Endothelial cell of umbilical vein (primary cell): ENCODE measurements around the gene PHYH. TPM values are rescaled to one million over a fixed set of nuclear protein-coding genes. Genes with fewer than 3 reads are reported as not detected.

Experiments used
- BruUV-seq: library from RNA; stranded (reverse); fragments of 400-500 nt; replicated peaks from 2 replicates; lab custom pipeline; 2021; lab: Mats Ljungman, UMichigan
- CTCF ChIA-PET: fragments of 300-600, 350-600 bp; sonication (Branson Sonifier 250); formaldehyde crosslinking; loops from one replicate; lab custom pipeline; 2021; ENCODE audit warnings: antibody characterized with exemption, inconsistent platforms; lab: Charles Lee
- POLR2A ChIA-PET: fragments of 300-600, 350-600 bp; sonication (Branson Sonifier 250); formaldehyde crosslinking; loops from one replicate; lab custom pipeline; 2021; ENCODE audit warnings: antibody characterized with exemption, inconsistent platforms; lab: Charles Lee
- DNase-seq: peaks from one replicate; pipeline ENCODE4 v3.0.0-alpha.2; 2011; ENCODE audit warnings: low read depth, low spot score
- FAIRE-seq: peaks from 2 replicates; lab custom pipeline; 2011; peaks lifted over from hg19 to GRCh38; lab: Jason Lieb, UNC
- H2AFZ ChIP-seq: 2 replicates; pipeline ENCODE4 v1.6.0; 2012; ENCODE audit warnings: low read depth, low read length, control low read depth, inconsistent platforms
- H3K27ac ChIP-seq: 2 replicates; pipeline ENCODE4 v1.5.1; 2011; ENCODE audit warnings: low read depth, mild to moderate bottlenecking, control low read depth, low read length, moderate library complexity; ENCODE audit not compliant: insufficient read depth
- H3K27me3 ChIP-seq, 2 experiments: 2 replicates each; pipeline versions ENCODE4 v1.6.0 to v1.6.1; 2011; ENCODE audit warnings: low read length in 2 of 2, mixed read lengths in 1 of 2; ENCODE audit not compliant: control insufficient read depth in 2 of 2, insufficient read depth in 2 of 2
- H3K36me3 ChIP-seq, 2 experiments: 2 replicates in 1 of 2; 3 replicates in 1 of 2; pipeline ENCODE4 v1.5.1; 2011; ENCODE audit warnings: low read length in 2 of 2, mild to moderate bottlenecking in 1 of 2, moderate library complexity in 1 of 2; ENCODE audit not compliant: control insufficient read depth in 2 of 2, insufficient read depth in 2 of 2; ENCODE audit errors: extremely low read depth in 1 of 2
- H3K4me1 ChIP-seq: 3 replicates; pipeline ENCODE4 v1.5.1; 2011; ENCODE audit warnings: mild to moderate bottlenecking, low read length; ENCODE audit not compliant: control insufficient read depth, insufficient read depth; ENCODE audit errors: extremely low read depth
- H3K4me2 ChIP-seq: 2 replicates; pipeline ENCODE4 v1.6.1; 2011; ENCODE audit warnings: low read length, control low read depth, mixed read lengths; ENCODE audit not compliant: insufficient read depth
- H3K4me3 ChIP-seq, 3 experiments: fragments of 200-600 bp in 1 of 3; sonication (generic), shearing (Covaris generic) in 1 of 3; replicated peaks in 1 of 3; 2 replicates each; pipeline ENCODE4 v1.5.1; 2011 to 2016; ENCODE audit warnings: control low read depth in 3 of 3, low read length in 3 of 3, mild to moderate bottlenecking in 2 of 3, inconsistent platforms in 1 of 3, low read depth in 1 of 3, moderate library complexity in 1 of 3; ENCODE audit not compliant: insufficient read depth in 1 of 3
- H3K79me2 ChIP-seq: 2 replicates; pipeline ENCODE4 v1.6.0; 2012; ENCODE audit warnings: low read length, inconsistent platforms; ENCODE audit not compliant: control insufficient read depth, insufficient read depth
- H3K9ac ChIP-seq: replicated peaks from 2 replicates; pipeline ENCODE3; 2011; ENCODE audit warnings: low read length, control low read depth; ENCODE audit not compliant: insufficient read depth; ENCODE audit errors: extremely low read depth
- H3K9me1 ChIP-seq: replicated peaks from 3 replicates; pipeline ENCODE4 v1.6.0; 2011; ENCODE audit warnings: mild to moderate bottlenecking, low read length; ENCODE audit not compliant: control insufficient read depth, insufficient read depth; ENCODE audit errors: extremely low read depth
- H3K9me3 ChIP-seq: replicated peaks from 2 replicates; pipeline ENCODE4 v1.5.1; 2012; ENCODE audit warnings: low read length, inconsistent platforms; ENCODE audit not compliant: control insufficient read depth, insufficient read depth
- H4K20me1 ChIP-seq: replicated peaks from 2 replicates; pipeline ENCODE3; 2011; ENCODE audit warnings: mild to moderate bottlenecking, low read length; ENCODE audit not compliant: control insufficient read depth, insufficient read depth; ENCODE audit errors: extremely low read depth
- EZH2 ChIP-seq: IDR thresholded peaks from 2 replicates; pipeline ENCODE4 v1.6.1; 2012; ENCODE audit warnings: borderline replicate concordance, low read depth, mild to moderate bottlenecking, moderate library complexity, low read length, inconsistent platforms; ENCODE audit not compliant: severe bottlenecking
- FOS ChIP-seq: IDR thresholded peaks from 2 replicates; pipeline ENCODE4 v1.6.1; 2011; ENCODE audit warnings: mild to moderate bottlenecking, low read length, moderate library complexity, borderline replicate concordance; ENCODE audit not compliant: insufficient read depth
- GATA2 ChIP-seq: IDR thresholded peaks from 2 replicates; pipeline ENCODE4 v1.7.0; 2011; ENCODE audit warnings: low read depth, mild to moderate bottlenecking, moderate library complexity, mixed read lengths, low read length; ENCODE audit not compliant: insufficient read length, insufficient read depth
- JUN ChIP-seq: IDR thresholded peaks from 2 replicates; pipeline ENCODE4 v1.6.1; 2011; ENCODE audit warnings: borderline replicate concordance, low read depth; ENCODE audit not compliant: insufficient read length, insufficient read depth
- MAX ChIP-seq: IDR thresholded peaks from 2 replicates; pipeline ENCODE4 v1.6.1; 2011; ENCODE audit not compliant: insufficient read depth, insufficient read length
- MYC ChIP-seq: IDR thresholded peaks from one replicate; pipeline ENCODE4 v1.6.1; 2011; ENCODE audit warnings: mild to moderate bottlenecking, low read depth, low read length
- POLR2A ChIP-seq: IDR thresholded peaks from 2 replicates; pipeline ENCODE4 v1.6.1; 2012; ENCODE audit warnings: low read depth, mild to moderate bottlenecking, control low read depth, low read length
- POLR2AphosphoS5 ChIP-seq: IDR thresholded peaks from 2 replicates; pipeline ENCODE4 v1.6.1; 2012; ENCODE audit warnings: low read depth, mild to moderate bottlenecking, control low read depth, low read length, moderate library complexity; ENCODE audit not compliant: insufficient read depth
- dilution Hi-C: fragments of 300-500 bp; cut with MboI; formaldehyde crosslinking; loops from one replicate; pipeline ENCODE4 v1.15.0; 2019; ENCODE audit warnings: low sequenced_read_pairs; ENCODE audit not compliant: extremely low pct_ligation_motif_present
- intact Hi-C: fragments of 100-400 bp; cut with micrococcal nuclease; formaldehyde crosslinking; loops from one replicate; pipeline ENCODE4 v1.10.0; 2022
- polyA plus RNA-seq, 4 experiments: library from polyadenylated mRNA; depleted of rRNA in 3 of 4; stranded (reverse) in 3 of 4; unstranded in 1 of 4; fragments of >200 nt; gene quantifications; 2 replicates each; pipeline versions ENCODE4 v1.2.1 to v1.2.3, GENCODE V29; 2011 to 2012; ENCODE audit warnings: missing spikeins in 1 of 4
- total RNA-seq: library from RNA; stranded (reverse); gene quantifications from 2 replicates; pipeline ENCODE4 v1.2.3, GENCODE V29; 2021
- TF ChIP-seq, protein P1 (sequence below), 2 donors: IDR thresholded peaks; 1 replicate in 1 of 2; 2 replicates in 1 of 2; pipeline ENCODE4 v1.5.1; 2011; ENCODE audit warnings: low read length in 2 of 2, mild to moderate bottlenecking in 2 of 2, moderate library complexity in 2 of 2, control low read depth in 1 of 2, inconsistent platforms in 1 of 2, low read depth in 1 of 2; ENCODE audit not compliant: insufficient read depth in 1 of 2; ENCODE audit errors: extremely low read depth in 1 of 2

Gene PHYH
- total and polyA plus RNA-seq, 2 donors (not counting 3 experiments of a cell fraction or from before 2014, with no cell fraction given), result 4.7 to 9.4 TPM

DNA sequence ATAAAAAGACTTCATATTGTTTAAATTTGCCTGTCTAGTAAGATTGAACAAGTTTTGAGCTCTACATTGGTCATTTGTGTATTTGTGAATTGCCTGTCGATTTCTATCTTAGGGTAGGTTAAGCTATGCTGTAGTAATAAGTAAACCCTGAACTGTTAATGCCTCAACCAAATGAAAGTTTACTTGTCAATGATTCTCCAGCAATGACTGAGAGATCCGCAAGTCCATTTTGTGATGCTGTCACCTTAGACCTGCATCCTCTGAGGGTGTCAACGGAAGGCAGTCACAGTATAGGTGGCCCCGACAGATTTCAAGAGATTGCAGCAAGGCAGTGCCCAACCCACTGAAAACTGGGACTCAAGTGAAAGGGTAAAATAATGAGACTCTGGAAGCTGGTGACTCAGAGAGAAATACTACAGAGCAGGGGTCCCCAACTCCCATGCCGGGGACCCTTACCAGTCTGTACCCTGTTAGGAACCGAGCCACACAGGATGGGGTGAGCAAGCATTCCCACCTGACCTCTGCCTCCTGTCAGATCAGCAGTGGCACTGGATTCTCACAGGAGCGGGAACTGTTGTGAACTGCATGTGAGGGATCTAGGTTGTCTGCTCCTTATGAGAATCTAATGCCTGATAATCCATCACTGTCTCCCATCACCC, 10.8 kb upstream of the PHYH start:
- no peaks in the 10 kb centered on the region for H3K9me3 ChIP-seq
- H4K20me1 ChIP-seq, result no peaks in the 10 kb centered on the region
- no peak overlapping the region for H2AFZ ChIP-seq
- dilution Hi-C loops, result no loop called here
- TF ChIP-seq MYC (no peak), MAX (no peak), JUN (no peak), FOS (no peak), EZH2 (no peak), POLR2A (no peak), POLR2AphosphoS5 (no peak), GATA2 (no peak)
- TF ChIP-seq, protein P1, sequence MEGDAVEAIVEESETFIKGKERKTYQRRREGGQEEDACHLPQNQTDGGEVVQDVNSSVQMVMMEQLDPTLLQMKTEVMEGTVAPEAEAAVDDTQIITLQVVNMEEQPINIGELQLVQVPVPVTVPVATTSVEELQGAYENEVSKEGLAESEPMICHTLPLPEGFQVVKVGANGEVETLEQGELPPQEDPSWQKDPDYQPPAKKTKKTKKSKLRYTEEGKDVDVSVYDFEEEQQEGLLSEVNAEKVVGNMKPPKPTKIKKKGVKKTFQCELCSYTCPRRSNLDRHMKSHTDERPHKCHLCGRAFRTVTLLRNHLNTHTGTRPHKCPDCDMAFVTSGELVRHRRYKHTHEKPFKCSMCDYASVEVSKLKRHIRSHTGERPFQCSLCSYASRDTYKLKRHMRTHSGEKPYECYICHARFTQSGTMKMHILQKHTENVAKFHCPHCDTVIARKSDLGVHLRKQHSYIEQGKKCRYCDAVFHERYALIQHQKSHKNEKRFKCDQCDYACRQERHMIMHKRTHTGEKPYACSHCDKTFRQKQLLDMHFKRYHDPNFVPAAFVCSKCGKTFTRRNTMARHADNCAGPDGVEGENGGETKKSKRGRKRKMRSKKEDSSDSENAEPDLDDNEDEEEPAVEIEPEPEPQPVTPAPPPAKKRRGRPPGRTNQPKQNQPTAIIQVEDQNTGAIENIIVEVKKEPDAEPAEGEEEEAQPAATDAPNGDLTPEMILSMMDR (IDR thresholded peaks at IDR 0.05; ENCODE audit: extremely low read depth in 1 of 2, insufficient read depth in 1 of 2, low read depth in 1 of 2, low read length in 2 of 2), result no peak
- H3K4me1 ChIP-seq, result no peaks in the 10 kb centered on the region
- H3K27ac ChIP-seq, result no peak overlapping the region
- H3K36me3 ChIP-seq, result no peaks in the 10 kb centered on the region
- H3K4me2 ChIP-seq, result no peak overlapping the region
- H3K9ac ChIP-seq, result no peak overlapping the region
- H3K4me3 ChIP-seq, result no peak overlapping the region
- H3K27me3 ChIP-seq, result no peaks in the 10 kb centered on the region
- ChIA-PET POLR2A (no interaction called here), CTCF (no interaction called here)
- BruUV-seq, result no TSS peak
- no peaks in the 10 kb centered on the region for H3K79me2 ChIP-seq
- intact Hi-C loops, result no loop called here
- no peaks in the 10 kb centered on the region for H3K9me1 ChIP-seq
- DNase-seq, result no peak
- no peak for FAIRE-seq
